ENCODE data around the gene COX20.

GRCh38 chr1:244869950-244870349, 34.5 kb downstream of the COX20 start:
- TF ChIP-seq CTCF (conservative IDR thresholded peaks at IDR 0.05) (no peak), ZFX (IDR thresholded peaks at IDR 0.05) (no peak)
